HepG2 (cell line): ENCODE measurements around the gene LRRC45. TPM values are rescaled to one million over a fixed set of nuclear protein-coding genes. Genes with fewer than 3 reads are reported as not detected.
A peak's percentile ranks its signal among the peaks of the same experiment; 100 is the strongest.

Source experiments
- ASH2L ChIP-seq: fragments of 300-600, 200-600 bp; sonication (generic); IDR thresholded peaks from 2 replicates; pipeline ENCODE4 v1.7.0; 2017; ENCODE audit warnings: low read depth, mild to moderate bottlenecking, moderate library complexity, mixed read lengths, low read length; ENCODE audit not compliant: insufficient read length
- BRD4 ChIP-seq: sonication (generic); formaldehyde crosslinking; IDR thresholded peaks from 2 replicates; pipeline ENCODE4 v1.4.0; 2020; ENCODE audit warnings: missing genetic modification reagents
- CBX5 ChIP-seq: sonication (generic); formaldehyde crosslinking; IDR thresholded peaks from 2 replicates; pipeline ENCODE4 v1.4.0; 2020; ENCODE audit warnings: missing genetic modification reagents, borderline replicate concordance
- CHD2 ChIP-seq: IDR thresholded peaks from 2 replicates; pipeline ENCODE4 v1.6.1; 2011; ENCODE audit warnings: low read depth, low read length, improper control_type of control experiment
- CREB1 ChIP-seq, 2 experiments: fragments of 450-650 bp in 1 of 2; IDR thresholded peaks; 2 replicates each; pipeline ENCODE4 v1.6.1; 2016 to 2017; ENCODE audit warnings: control low read depth in 1 of 2, mild to moderate bottlenecking in 1 of 2, missing compliant biosample characterization in 1 of 2, missing genetic modification characterization in 1 of 2
- EP300 ChIP-seq, 3 experiments: sonication (generic) in 1 of 3; formaldehyde crosslinking in 1 of 3; IDR thresholded peaks; 2 replicates each; pipeline versions ENCODE4 v1.5.1 to v1.6.1; 2011 to 2020; ENCODE audit warnings: low read depth in 2 of 3, low read length in 2 of 3, borderline replicate concordance in 1 of 3, improper control_type of control experiment in 1 of 3, mild to moderate bottlenecking in 1 of 3, missing genetic modification reagents in 1 of 3, moderate library complexity in 1 of 3
- FOXO4 ChIP-seq: sonication (generic); formaldehyde crosslinking; conservative IDR thresholded peaks from 2 replicates; pipeline ENCODE4 v1.8.1; 2023; ENCODE audit warnings: missing genetic modification reagents
- GMEB2 ChIP-seq: IDR thresholded peaks from 2 replicates; pipeline ENCODE4 v1.6.1; 2016; ENCODE audit warnings: missing biosample characterization, missing genetic modification reagents, low read depth
- HES4 ChIP-seq: sonication (generic); formaldehyde crosslinking; IDR thresholded peaks from 2 replicates; pipeline ENCODE4 v1.9.0; 2021; ENCODE audit warnings: mild to moderate bottlenecking, missing genetic modification reagents, borderline replicate concordance
- MTF1 ChIP-seq: sonication (generic); formaldehyde crosslinking; IDR thresholded peaks from 2 replicates; pipeline ENCODE4 v1.5.0; 2020; ENCODE audit warnings: missing genetic modification reagents
- NFYC ChIP-seq: IDR thresholded peaks from 2 replicates; pipeline ENCODE4 v1.6.1; 2016; ENCODE audit warnings: missing genetic modification reagents, missing compliant biosample characterization
- RBFOX2 ChIP-seq: fragments of 200-400 bp; formaldehyde crosslinking; IDR thresholded peaks from 2 replicates; pipeline ENCODE4 v1.6.1; 2017; ENCODE audit warnings: low read depth, mild to moderate bottlenecking, low read length
- TBL1XR1 ChIP-seq: fragments of 150-350 bp; IDR thresholded peaks from 2 replicates; pipeline ENCODE4 v1.6.1; 2014; ENCODE audit warnings: borderline replicate concordance, low read length; ENCODE audit not compliant: partially characterized antibody
- ZBTB33 ChIP-seq: sonication (generic); formaldehyde crosslinking; IDR thresholded peaks from 2 replicates; pipeline ENCODE4 v1.4.0; 2020; ENCODE audit warnings: missing genetic modification reagents
- ZFP36 ChIP-seq: fragments of 150-350 bp; IDR thresholded peaks from 2 replicates; pipeline ENCODE4 v1.6.1; 2018; ENCODE audit warnings: borderline replicate concordance, low read length, low read depth; ENCODE audit not compliant: partially characterized antibody
- ZKSCAN1 ChIP-seq: fragments of 150-350 bp; IDR thresholded peaks from 2 replicates; pipeline ENCODE4 v1.6.1; 2014; ENCODE audit warnings: low read length
- ZNF234 ChIP-seq: sonication (generic); formaldehyde crosslinking; conservative IDR thresholded peaks from 2 replicates; pipeline ENCODE4 v1.5.1; 2020; ENCODE audit warnings: mild to moderate bottlenecking, missing genetic modification reagents
- ZNF34 ChIP-seq: sonication (generic); formaldehyde crosslinking; IDR thresholded peaks from 2 replicates; pipeline ENCODE4 v1.4.0; 2020; ENCODE audit warnings: mild to moderate bottlenecking, missing genetic modification reagents, borderline replicate concordance
- ZNF564 ChIP-seq: sonication (generic); formaldehyde crosslinking; IDR thresholded peaks from 2 replicates; pipeline ENCODE4 v1.8.1; 2023; ENCODE audit warnings: mild to moderate bottlenecking, missing genetic modification reagents
- ZNF761 ChIP-seq: sonication (generic); formaldehyde crosslinking; conservative IDR thresholded peaks from 2 replicates; pipeline ENCODE4 v1.4.0; 2020; ENCODE audit warnings: mild to moderate bottlenecking, missing genetic modification reagents
- polyA plus RNA-seq, 8 experiments: library from polyadenylated mRNA; depleted of rRNA in 3 of 8; stranded (reverse) in 7 of 8; unstranded in 1 of 8; fragments of >200 nt; fragmentation: Illumina TruSeq in 4 of 8; extraction: Trizol in 4 of 8; gene quantifications; 2 replicates each; pipeline versions ENCODE4 v1.2.1 to v1.2.3, GENCODE V29; 2011 to 2016; ENCODE audit warnings: low read depth in 4 of 8, missing spikeins in 1 of 8, mixed read lengths in 1 of 8; ENCODE audit not compliant: insufficient read depth in 1 of 8
- total RNA-seq, 5 experiments: library from RNA; depleted of rRNA; stranded (reverse); fragments of >200 nt; fragmentation: Illumina TruSeq; extraction: Trizol; gene quantifications; 2 replicates each; pipeline ENCODE4 v1.2.3, GENCODE V29; 2016; ENCODE audit warnings: low read depth in 1 of 5
- TF ChIP-seq, protein P1 (sequence below): sonication (generic); formaldehyde crosslinking; IDR thresholded peaks from 2 replicates; pipeline ENCODE4 v1.5.1; 2020; ENCODE audit warnings: missing genetic modification reagents, mild to moderate bottlenecking, borderline replicate concordance

Gene LRRC45
- total and polyA plus RNA-seq, 2 of the 13 experiments (the other 11 are each of a cell fraction or from before 2014, with no cell fraction given), result 11.6 to 48.1 TPM

GRCh38 chr17:82022981-82023446 is at the start of gene LRRC45 (continued):
- TF ChIP-seq GMEB2 (CRISPR knock-in tag) (peak; percentile 73; the same call in 1 of the 2 replicates), EP300 (IDR thresholded peaks at IDR 0.05; ENCODE audit: low read depth in 2 of 2, low read length in 2 of 2) (no peak), EP300 (CRISPR knock-in tag; IDR thresholded peaks at IDR 0.05; ENCODE audit: borderline replicate concordance) (no peak), CBX5 (CRISPR knock-in tag) (no peak), CHD2 (peak; percentile 77), ZNF564 (CRISPR knock-in tag) (no peak), MTF1 (no peak), ZNF234 (no peak), ZFP36 (no peak), BRD4 (CRISPR knock-in tag) (no peak), ZNF34 (no peak), ZNF761 (CRISPR knock-in tag) (no peak), TBL1XR1 (no peak), FOXO4 (CRISPR knock-in tag) (no peak), ZKSCAN1 (no peak), HES4 (CRISPR knock-in tag) (no peak), NFYC (peak; percentile 93), RBFOX2 (no peak), ZBTB33 (CRISPR knock-in tag) (no peak), CREB1 (IDR thresholded peaks at IDR 0.05) (peak; percentile 82), CREB1 (CRISPR knock-in tag; IDR thresholded peaks at IDR 0.05) (no peak), ASH2L (peak; percentile 41)
- TF ChIP-seq, protein P1, sequence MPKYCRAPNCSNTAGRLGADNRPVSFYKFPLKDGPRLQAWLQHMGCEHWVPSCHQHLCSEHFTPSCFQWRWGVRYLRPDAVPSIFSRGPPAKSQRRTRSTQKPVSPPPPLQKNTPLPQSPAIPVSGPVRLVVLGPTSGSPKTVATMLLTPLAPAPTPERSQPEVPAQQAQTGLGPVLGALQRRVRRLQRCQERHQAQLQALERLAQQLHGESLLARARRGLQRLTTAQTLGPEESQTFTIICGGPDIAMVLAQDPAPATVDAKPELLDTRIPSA (CRISPR knock-in tag), result no peak
